Measurements from ENCODE around the gene ZNF619. TPM values are rescaled to one million over a fixed set of nuclear protein-coding genes. Genes with fewer than 3 reads are reported as not detected.

ZNF619 gene
- total RNA-seq, 2 experiments from 2014 or later = 5.7 to 6.3 TPM

DNA sequence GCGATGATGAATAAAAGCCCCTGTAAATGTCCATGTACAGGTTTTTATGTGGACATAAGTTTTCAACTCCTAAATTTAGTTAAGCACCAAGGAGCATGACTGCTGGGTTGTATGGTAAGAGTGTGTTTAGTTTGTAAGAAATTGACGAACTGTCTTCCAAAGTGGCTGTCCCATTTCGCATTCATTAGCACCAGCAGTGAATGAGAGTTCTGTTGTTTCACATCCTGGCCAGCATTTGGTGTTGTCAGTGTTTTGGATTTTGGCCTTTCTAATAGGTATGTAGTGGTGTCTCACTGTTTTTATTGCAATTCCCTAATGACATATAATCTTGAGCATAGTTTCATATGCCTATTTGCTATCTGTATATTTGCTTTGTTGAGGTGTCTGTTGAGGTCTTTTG lies 51.5 kb downstream of the ZNF619 start:
- TF ChIP-seq CTCF (IDR thresholded peaks at IDR 0.05) = no peak
- ChIA-PET POLR2A (no interaction called here), CTCF (no interaction called here)
- Mint-ChIP-seq H3K27me3 (no peaks in the 10 kb centered on the region), H3K27ac (no peak overlapping the region), H3K9me3 (peaks cover 9% of the 10 kb centered on the region), H3K4me1 (ENCODE audit: low read depth) (peaks cover 23% of the 10 kb centered on the region), H3K4me3 (no peak overlapping the region), H3K36me3 (ENCODE audit: low read depth) (peaks cover 61% of the 10 kb centered on the region)
- no peak for ATAC-seq
- intact Hi-C loops (cut with micrococcal nuclease) = no loop called here
- DNase-seq = no peak

- Mint-ChIP-seq H3K4me1 (ENCODE audit: low read depth) (peaks cover 7% of the 10 kb centered on the region), H3K4me3 (no peak overlapping the region), H3K9me3 (peaks cover 10% of the 10 kb centered on the region), H3K27me3 (no peaks in the 10 kb centered on the region), H3K36me3 (ENCODE audit: low read depth) (peaks cover 79% of the 10 kb centered on the region), H3K27ac (no peak overlapping the region)
- no peak for TF ChIP-seq CTCF (IDR thresholded peaks at IDR 0.05)
- intact Hi-C loops (cut with micrococcal nuclease) = no loop called here
- DNase-seq (no peak), ATAC-seq (no peak)
- POLR2A ChIA-PET = no interaction called here
- CTCF ChIA-PET = no interaction called here
Measured at GRCh38 chr3:40532252-40532651, 55.3 kb downstream of the ZNF619 start.

GRCh38 chr3:40534283-40534682 lies 57.4 kb downstream of the ZNF619 start:
- ATAC-seq = no peak
- TF ChIP-seq CTCF (IDR thresholded peaks at IDR 0.05) = no peak
- ChIA-PET POLR2A (interaction anchor here (1.2 kb wide), 1 partner anchor 10 kb away, joined by 4 read pairs; the partner anchor contains the start of gene ZNF621), CTCF (no interaction called here)
- intact Hi-C loops (cut with micrococcal nuclease) = no loop called here
- H3K27me3 Mint-ChIP-seq = no peaks in the 10 kb centered on the region
- H3K36me3 Mint-ChIP-seq (ENCODE audit: low read depth) = peaks cover 81% of the 10 kb centered on the region
- H3K27ac Mint-ChIP-seq = no peak overlapping the region
- H3K9me3 Mint-ChIP-seq = peaks cover 24% of the 10 kb centered on the region
- H3K4me3 Mint-ChIP-seq = no peak overlapping the region
- H3K4me1 Mint-ChIP-seq (ENCODE audit: low read depth) = no peaks in the 10 kb centered on the region
- DNase-seq = no peak

Other genes with a start within 250 kb of the ZNF619 start
- gene EIF1B, start 167.4 kb upstream of the ZNF619 start, total RNA-seq = 10 to 100 TPM; 38.2 to 42.3 TPM
- gene ENTPD3, start 89.9 kb upstream of the ZNF619 start, total RNA-seq = not detected
- gene RPL14, start 19.8 kb upstream of the ZNF619 start, total RNA-seq = 1,000 to 10,000 TPM; 3,410 to 3,594 TPM
- gene ZNF620, start 28.9 kb downstream of the ZNF619 start, total RNA-seq = 1 to 10 TPM; 2.5 to 3.6 TPM
- 10 to 100 TPM; 18.5 to 19.1 TPM for gene ZNF621, start 47.8 kb downstream of the ZNF619 start, total RNA-seq

Data from activated CD8-positive, alpha-beta T cell treated with anti-CD3 and anti-CD28 coated beads for 36 hours (primary cell).